Measurements from ENCODE around the gene CAPN14.

Gene CAPN14

GRCh38 chr2:31241625-31242270, 24.4 kb upstream of the CAPN14 start:
- no peak for DNase-seq

GRCh38 chr2:31240381-31241365, 23.4 kb upstream of the CAPN14 start:
- no peak for DNase-seq

DNA sequence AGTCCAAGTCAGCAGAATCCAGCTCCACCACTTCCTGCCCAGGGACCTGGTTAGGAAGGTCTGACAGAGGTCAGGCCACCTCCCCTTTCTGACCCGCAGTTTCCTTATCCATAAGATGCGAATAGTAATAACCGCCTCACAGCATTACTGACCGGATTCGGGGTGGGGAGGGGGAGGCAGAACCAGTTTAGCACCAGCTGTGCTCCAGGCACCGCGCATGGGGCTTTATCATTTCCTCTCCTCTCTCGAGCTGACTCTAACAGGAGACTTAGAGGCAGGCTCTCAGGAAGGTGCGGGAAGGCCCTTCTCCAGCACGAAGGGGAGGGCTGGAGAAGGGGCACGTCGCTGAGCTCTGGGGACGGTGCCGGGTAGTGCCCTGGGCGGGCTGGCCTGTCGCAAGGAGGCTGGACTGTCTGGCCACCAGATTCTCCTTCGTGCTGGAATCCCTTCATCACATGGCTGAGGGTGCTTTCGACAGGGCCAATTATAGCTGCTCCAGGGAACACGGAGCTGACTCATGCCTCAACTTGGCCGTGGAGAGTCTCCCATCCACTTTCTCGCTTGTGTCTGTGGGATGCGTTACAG, 22.4 kb upstream of the CAPN14 start:
- no peak for DNase-seq

GRCh38 chr2:31238906-31239592, 21.7 kb upstream of the CAPN14 start:
- DNase-seq: no peak

DNA sequence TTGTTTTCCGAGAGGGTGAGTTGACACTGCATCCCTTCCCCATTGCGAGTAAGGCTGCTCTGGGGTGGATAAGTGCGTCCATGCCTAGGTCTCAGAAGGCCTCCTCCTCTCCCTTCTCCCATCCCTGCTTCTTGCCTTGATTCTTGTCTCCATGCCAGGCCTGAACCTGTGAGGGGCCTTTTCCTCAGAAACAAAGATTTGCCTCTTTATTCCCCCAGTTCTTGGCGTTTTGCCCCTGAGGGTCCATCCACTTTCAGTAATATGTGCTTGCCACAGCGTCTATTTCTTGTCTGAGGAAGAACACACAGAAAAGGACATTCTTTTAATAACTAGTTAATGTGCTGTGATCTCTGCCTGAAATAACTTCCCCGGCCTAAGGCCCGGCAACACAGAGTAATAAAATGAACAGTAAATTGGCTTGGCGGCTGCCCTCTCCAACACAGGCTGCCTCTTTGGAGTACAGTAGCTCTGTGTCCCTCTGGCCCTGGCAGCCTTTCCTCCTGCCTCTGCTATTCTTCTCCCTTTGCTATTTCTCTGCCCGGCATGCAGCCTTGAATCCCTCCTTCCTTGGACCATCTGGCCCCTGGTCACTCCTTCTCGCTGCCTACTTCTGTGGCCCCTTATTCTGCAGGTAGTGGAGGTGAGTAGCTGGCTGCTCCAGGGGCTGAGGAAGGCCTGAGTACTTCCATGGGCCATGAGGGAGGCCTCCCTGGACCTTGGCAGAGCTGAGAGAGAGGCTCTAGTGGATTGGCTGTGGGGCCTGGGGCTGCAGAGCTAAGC, 21.0 kb upstream of the CAPN14 start:
- DNase-seq: no peak

- DNase-seq: no peak
Measured at GRCh38 chr2:31237348-31238017, 20.2 kb upstream of the CAPN14 start.

- DNase-seq: no peak
Measured at GRCh38 chr2:31236433-31237205, 19.3 kb upstream of the CAPN14 start.

DNA sequence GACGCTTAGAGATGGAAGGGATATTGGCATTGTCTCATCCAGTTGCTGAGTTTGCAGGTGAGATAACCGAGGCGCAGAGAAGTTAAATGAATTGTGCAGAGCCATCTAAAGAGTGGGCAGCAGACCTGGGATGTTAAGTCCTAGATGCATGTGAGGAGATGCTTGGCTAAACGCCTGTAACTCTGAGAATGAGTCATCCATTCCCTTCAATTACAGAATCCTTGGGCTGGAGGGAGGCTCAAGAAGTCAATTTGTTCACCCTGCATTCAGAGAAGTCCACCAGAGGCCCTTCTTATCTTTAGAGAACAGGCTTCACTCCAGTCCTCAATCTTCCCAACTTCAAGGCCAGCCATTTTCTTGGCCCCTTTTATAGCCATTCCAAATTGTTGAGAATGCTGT, 18.2 kb upstream of the CAPN14 start:
- DNase-seq: no peak

GRCh38 chr2:31234683-31235503, 17.6 kb upstream of the CAPN14 start:
- no peak for DNase-seq

GRCh38 chr2:31233741-31234682, 16.7 kb upstream of the CAPN14 start, which contains the start of gene EHD3:
Gene EHD3, plus strand, starts transcription at chr2:31234152. Its CDS starts 470 bp downstream, at chr2:31234622.
- DNase-seq: peak; percentile 82

DNA sequence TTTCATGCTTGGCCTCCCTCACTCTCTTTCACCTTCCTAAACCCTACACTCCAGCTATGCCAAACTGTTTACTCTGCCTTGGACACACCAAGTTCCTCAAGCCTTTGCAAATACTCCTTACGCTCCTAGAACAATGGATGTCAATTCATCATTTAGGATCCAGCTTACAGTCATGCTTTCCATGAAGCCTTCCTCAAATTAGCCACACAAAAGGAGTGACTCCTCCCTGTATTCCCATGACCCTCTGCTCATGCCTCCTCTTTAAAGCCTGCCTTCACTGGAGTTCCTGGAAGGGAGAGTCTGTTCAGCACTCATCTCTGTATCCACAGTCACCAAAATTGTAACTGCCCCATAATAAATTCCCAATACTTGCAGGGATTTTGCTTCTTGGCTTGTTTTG, 15.9 kb upstream of the CAPN14 start:
- DNase-seq: no peak

DNA sequence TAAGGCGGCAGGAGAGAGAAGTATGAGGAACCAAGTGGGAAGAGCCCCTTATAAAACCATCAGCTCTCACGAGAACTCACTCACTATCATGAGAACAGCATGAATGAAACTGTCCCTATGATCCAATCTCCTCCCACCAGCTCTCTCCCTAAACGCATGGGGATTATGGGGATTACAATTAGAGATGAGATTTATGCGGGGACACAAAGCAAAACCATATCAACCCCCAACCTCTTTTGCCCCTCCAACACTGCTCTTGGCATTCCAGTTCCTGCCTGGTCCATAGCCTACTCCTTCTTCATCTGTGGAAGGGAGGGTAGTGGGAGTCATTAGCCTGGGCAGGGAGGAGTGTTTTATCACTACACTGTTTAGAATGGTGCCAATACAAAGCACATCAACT, 15.3 kb upstream of the CAPN14 start:
- no peak for DNase-seq

DNA sequence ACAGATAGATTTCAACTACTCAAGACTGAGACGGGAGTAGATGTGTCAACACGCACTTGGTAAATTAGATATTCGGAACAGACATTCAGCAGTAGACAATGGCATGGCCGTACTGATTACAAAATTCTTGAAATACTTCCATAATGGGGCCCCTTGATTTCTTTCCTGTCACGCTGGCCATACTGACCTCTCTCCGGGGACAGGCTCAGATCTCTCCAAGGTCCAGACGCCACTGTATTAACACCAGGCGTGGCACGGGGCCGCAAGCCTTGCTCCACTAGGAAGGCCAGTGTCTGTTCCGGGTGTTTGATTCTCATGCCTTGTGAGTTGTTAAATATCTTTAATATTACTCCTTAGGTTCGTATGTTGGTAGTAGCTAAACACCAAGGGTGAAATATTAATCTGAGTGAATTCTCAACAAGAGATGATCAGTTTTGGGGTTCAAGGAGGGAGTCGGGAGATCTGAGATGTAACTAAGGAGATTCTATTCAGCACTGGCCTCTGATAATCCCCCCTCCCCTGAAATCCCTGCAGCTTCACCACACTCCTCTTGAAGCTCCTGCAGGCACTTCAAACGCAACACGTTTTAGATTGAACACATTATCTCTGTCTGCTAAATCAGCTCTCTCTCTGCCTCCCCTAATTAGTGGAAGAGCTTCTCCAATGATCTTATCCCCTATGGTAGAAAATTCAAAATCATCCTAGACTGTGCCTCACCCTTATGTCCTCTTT, 14.4 kb upstream of the CAPN14 start:
- no peak for DNase-seq

GRCh38 chr2:31230751-31231150, 13.4 kb upstream of the CAPN14 start:
- DNase-seq: no peak

GRCh38 chr2:31228717-31229116, 11.4 kb upstream of the CAPN14 start:
- DNase-seq: no peak

- no peak for DNase-seq
Measured at GRCh38 chr2:31227711-31228125, 10.4 kb upstream of the CAPN14 start.

DNA sequence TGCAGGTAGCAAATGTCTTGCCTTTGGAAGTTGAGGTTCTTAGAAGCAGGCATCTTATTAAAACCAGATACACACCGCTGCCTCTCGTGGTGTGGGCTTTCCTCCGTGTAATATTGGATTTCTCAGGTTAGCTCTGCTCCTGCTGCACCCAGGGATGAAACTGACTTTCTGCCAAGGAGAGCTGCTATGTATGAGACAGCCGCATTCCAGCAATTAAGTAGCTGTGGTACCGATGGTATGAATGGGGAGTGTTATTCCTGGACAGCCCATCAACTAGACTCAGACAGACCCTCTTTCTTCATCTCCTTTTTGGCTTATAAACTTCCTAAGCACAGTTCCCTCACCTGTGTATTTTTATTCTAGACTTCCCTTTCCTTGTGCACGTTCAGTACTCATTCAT, 9.8 kb upstream of the CAPN14 start:
- DNase-seq: no peak

DNA sequence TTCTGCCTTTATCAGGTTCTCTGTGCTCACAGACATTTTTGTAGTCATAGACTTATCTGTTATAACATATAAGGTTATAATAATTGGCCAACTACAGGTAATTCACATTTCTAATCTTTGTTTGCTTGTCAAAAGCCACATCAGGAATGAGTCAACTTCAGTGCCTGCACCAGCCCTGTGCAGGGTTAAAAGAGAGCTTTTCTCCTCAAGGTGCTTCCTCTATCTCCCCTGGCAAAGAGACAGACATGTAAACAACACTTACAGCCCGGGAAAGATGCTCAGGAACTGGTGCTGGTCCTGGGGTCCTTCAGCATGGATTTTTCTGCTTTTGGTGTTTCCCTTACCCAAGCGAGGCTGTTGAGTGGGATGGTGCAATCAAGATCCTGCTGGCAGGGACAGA, 9.0 kb upstream of the CAPN14 start:
- no peak for DNase-seq

Measured in CD4-positive, alpha-beta T cell treated with Interleukin-15 for 1 hour (primary cell).